GM18858 (cell line): Measurements from ENCODE around the gene ITPR2.
A peak's percentile ranks its signal among the peaks of the same experiment; 100 is the strongest.
"Not testable (repeated sequence)": the region's sequence is repeated elsewhere in the genome, so short reads cannot be mapped to it uniquely, and the experiment has no call there.

Source experiments
- ATAC-seq: cut with Tn5 transposase; IDR thresholded peaks from one replicate; pipeline ENCODE4 v1.9.1; 2021; ENCODE audit not compliant: unreplicated experiment

Gene ITPR2

DNA sequence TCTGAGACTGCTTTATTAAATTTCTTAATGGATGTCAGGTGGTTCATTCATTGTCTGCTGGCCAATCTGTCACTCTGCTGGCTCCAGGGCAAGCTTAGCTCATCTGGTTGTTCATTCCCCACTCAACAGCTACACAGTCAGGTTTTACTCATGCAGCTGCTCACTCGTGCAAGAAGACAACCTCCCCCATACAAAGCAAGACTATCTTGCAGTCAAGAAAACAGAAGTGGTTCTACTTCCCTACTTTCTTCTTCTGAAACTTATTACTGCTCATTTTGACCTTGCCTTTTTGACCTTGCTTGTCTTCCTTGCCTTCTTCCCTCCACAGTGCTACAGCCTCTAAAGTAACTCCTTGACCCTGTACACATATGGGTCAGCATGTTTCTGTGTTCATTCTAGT is 359.7 kb downstream of the ITPR2 start:
- peak; percentile 82 for ATAC-seq

DNA sequence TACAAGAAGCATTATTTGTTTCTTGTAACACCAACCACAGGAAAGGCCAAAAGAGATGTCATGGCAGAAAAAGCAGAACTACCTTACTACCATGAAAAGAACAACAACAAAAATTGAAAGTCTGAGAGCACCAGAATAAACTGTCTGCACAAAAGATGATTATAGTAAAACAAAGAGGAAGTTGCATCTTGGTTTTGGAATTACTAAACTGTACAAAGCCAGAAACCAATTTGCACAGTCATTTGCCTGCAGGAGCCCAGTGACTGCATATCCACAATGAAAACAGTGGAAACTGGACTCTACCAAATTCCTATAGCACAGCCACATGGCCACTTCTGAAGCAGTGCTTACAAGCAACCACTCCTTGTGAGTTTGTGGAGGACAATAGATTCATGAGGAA is 361.4 kb downstream of the ITPR2 start:
- peak; percentile 84 for ATAC-seq

DNA sequence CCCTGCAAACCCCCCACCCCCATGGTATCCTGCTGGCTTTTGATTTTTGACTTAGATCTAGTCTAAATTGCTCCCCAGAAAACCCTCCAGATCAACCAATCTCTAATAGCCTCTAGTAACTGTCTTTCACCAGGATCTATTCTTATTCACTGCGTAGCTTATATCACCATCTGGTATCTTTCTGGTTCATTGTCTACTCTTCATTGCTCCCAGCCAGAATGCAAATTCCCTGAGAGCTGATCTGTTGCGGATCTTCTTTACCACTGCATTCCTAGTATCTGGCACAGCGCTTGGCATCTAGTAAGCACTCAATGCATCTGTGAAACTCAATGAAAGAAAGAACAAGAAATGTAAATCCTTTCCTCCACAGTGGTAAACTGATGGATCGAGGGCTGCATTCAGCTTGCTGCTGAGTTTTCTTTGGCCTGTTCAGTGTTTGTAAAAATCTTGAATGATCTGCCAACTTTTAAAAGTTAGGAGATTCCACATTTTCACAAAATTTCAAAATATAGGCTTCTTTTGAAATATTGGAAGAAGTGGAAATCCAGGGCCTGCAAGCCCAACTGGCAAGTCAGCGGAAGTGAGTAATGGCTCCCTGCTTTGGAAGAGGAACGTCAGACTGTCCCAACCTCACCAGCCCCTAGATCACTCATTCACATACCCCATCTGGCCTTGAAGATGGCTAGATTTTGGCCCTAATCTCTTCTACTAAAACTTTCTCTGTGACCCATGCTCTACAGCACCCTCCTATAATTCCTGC is 363.4 kb downstream of the ITPR2 start:
- ATAC-seq: no peak

DNA sequence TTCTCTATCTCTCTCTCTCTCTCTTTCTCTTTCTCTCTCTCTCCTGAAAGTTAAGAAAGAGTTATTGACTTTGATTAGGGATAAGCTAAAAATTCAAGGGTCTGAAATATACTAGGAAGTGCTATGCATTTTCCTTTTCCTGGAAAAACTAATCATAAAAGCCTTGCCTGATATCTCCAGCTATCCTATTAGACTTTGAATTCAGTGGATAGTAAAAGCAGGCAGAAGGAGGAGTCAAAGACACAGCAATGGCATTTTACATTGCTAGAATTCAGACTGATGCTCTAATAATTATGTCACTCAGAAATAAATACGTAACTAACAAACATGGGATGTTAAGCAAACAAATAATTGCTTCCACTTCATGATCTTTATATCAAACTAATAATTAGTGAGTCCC is 365.6 kb downstream of the ITPR2 start:
- ATAC-seq: no peak

DNA sequence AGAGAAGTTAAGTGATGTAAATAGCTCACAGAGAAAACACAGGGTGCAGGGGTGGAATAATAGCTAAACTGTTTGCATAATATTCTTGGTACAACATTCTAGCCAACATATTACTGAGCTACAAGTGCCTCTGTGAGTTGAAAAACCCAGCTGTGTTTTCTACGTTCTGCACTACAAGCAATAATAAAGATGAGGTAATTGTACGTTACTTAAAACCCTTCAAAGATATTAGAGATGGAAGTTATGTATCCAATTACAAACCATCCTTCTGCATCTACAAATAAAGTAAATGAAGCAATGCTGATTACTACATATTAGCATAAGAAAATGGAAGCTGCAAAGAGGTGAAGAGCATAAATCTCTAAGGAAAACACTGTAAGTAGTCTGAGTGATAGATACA is 366.3 kb downstream of the ITPR2 start:
- no peak for ATAC-seq

DNA sequence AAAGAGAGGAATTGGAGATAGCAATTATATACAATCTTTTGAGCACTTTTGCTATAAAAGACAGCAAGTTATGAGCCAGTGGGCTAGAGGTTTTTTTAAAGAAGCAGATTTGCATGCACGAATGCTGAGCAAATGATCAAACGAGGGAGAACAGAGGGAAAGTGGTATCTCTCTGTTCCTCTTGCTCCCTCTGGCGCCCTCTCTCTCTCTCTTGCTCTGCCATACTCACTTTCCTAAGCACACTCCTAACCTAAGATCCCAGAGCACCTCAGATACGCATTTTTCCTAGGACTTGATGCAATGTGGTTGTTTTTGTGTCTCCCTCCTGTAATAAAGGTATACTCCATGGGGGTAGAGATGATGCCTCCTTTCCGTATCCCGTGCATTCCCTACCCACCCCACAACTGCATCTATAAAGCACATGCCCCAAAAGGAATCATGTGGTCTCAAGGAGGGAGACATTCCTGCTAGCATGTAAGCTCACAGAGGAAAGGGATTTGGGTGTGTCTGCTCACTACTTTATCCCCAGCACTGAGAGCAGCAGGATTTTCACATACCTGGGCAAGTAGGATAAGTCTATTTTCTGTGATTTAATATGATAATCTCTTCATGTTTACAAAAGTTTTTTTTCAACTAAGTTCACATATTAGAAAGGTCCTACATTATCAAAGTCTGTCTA is 367.4 kb downstream of the ITPR2 start:
- ATAC-seq: no peak

DNA sequence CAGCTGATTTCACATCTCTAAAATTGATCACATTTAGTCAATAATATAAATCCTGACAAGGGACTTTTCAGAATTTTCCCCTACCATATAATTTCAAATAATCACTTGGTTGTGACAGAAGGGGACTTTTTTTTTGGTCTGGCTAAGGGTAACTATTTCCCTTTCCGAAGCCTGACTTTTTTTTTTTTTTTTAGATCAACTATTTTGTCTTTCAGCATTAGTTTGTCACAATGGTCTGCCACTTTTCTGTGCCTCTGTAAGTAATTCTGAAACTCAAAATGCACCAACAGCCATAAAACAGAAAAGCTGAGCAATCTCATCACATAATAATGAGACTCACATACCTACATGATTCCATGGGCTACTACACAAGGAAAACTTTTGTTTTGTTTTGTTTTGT is 371.2 kb downstream of the ITPR2 start:
- ATAC-seq: peak; percentile 48

DNA sequence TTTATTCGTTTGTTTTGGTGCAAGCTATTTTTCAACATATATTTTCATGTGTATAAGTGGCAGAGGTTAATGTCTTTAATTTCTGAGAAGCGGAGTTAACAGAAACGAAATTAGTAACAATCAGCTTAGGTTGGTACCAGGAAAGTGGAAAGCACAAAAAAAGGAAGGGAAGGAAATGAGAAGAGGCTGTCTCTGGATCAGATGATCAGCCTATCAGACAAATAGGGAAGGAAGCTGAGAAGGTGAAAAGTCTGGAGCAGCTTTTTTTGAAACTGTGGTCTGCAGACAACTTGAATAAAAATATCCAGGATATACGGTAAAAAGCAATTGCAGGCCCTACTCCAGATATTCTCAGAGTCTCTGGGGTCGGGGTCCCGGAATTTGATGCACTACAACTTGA is 372.6 kb downstream of the ITPR2 start:
- no peak for ATAC-seq

DNA sequence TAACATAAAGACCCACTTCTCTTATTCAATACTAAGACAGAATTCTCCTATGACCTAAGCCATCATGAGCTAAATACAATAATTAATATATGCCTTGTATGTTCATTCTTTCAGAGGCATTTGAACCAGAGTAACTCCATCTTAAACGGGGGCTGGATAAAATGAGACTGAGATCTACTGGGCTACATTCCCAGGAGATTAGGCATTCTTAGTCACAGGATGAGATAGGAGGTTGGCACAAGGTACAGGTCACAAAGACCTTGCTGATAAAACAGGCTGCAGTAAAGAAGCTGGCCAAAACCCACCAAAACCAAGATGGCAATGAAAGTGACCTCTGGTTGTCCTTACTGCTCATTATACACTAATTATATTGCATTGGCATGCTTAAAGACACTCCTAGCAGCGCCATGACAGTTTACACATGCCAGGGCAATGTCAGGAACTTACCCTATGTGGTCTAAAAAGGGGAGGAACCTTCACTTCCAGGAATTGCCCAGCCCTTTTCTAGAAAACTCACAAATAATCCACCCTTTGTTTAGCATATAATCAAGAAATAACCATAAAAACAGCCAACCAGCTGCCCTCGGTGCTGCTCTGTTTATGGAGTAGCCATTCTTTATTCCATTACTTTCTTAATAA is 376.9 kb downstream of the ITPR2 start:
- ATAC-seq: no peak

DNA sequence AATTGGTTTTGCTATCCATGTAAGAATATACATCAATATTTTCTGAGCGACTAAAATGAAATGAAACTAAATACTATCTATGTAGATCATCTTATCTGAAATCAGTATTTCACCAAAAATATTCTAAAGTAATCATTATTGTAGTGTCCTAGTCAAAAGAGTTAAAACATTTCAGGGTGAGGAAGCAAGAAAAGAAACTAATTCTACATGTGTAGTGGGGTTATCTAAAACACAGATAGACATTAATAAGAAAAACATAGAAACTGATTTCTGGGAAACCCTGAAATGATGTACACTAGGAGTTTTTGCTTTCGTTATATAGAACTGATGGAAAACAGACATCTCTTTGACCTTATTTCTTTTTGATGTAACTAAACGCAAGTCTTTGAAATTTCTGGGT is 379.7 kb downstream of the ITPR2 start:
- no peak for ATAC-seq

DNA sequence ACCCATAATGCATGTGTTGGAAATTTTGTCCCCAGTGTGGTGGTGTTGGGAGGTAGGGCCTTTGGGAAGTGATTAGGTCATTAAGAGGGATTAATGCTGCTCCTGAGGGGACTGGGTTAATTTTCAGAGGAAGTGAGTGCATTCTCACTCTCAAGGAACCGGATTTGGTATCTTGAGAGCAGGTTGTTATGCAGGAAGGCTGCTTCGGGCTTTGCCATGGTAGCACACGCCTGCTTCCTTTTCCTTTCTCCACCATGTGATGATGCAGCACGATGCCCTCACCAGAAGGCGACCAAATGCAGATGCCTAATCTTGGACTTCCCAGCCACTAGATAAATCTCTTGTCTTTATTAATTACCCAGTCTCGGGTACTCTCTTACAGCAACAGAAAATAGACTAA is 380.5 kb downstream of the ITPR2 start:
- no peak for ATAC-seq

DNA sequence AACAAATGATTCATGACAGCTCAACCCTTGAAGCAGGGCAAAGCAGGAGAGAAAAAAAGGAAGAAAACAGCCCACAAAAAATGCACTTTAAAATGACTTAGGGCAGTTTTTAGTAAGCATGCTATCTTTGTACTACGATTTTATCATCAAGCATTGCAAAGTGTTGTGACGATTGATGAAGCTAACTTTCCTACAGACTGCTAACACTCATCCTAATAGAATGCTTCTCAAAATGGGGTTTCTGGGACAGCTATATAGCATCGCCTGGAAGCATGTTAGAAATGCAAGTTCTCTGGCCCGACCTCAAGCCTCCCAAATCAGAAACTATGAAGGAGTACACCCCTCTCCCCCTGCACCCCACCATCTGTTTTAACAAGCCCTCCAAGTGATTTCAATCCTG is 381.2 kb downstream of the ITPR2 start:
- no peak for ATAC-seq

DNA sequence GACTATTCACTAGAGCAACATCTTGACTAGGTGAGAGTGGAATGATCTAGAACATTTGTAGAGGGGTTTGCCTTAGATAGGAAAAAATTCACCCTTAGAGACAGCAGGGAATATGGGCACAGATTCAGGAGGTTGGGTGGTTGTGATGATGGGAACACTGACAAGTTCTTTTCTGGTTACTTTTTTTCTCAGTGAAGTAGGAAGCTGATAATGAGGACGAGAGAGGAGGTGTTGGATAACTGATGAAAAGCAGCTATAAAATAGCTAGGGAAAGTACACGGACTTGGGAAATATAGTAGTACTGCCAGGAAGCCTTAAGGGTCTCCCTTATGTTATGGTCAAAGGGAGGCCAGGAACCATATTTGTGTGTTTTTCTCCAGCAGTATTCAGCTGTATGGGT is 387.1 kb downstream of the ITPR2 start:
- no peak for ATAC-seq

DNA sequence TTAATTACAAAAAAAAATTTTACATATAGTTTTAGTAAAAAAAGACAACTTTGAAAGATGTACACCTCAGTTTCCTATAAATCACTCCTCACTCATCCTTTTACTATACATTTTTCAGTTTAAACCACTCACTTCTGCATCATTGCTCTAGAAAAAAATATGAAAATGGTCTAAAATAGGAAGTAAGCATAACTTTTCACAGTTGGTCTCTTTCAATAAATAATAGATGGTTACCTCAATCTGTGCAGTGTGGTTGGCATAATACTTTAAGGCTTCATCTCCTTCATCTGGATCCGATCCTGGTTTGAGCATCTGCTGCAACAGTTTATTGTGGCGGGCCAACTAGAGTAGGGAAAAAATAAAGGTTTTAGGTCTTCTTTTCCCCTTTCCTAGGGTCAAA is 389.7 kb downstream of the ITPR2 start:
- no peak for ATAC-seq

DNA sequence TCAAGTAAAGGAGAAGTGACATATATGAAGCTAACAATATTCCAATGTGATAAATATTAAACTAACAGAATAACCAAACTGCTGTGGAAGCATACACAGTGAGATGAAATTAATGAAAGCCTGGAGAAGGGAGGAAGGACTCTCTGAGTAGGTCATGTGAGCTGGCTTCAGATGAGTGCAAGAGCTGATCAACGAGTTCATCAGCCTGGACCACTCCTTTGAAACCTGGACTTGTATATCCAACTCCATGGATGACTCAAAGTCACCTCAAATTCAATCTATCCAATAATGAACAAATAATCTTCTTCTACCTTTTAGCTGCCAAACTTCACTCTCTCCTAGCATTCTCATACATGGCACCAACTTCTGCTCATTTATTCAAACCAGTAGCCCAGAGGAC is 391.6 kb downstream of the ITPR2 start:
- no peak for ATAC-seq

DNA sequence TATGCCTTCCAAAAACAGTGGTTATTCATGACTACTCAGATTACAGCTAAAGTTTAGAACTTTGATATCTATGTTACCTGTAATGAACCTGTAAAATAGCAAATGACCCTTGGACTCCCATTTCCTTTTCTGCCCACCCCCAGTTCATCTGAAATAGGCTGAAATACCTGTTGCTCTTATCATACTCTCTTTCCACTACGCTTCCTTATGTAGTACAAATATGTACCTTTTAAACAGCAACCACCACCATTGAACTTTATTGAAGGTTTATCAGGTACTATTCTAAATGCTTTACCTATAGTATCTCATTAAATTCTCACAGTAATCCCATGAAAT is 398.0 kb downstream of the ITPR2 start:
- no peak for ATAC-seq

DNA sequence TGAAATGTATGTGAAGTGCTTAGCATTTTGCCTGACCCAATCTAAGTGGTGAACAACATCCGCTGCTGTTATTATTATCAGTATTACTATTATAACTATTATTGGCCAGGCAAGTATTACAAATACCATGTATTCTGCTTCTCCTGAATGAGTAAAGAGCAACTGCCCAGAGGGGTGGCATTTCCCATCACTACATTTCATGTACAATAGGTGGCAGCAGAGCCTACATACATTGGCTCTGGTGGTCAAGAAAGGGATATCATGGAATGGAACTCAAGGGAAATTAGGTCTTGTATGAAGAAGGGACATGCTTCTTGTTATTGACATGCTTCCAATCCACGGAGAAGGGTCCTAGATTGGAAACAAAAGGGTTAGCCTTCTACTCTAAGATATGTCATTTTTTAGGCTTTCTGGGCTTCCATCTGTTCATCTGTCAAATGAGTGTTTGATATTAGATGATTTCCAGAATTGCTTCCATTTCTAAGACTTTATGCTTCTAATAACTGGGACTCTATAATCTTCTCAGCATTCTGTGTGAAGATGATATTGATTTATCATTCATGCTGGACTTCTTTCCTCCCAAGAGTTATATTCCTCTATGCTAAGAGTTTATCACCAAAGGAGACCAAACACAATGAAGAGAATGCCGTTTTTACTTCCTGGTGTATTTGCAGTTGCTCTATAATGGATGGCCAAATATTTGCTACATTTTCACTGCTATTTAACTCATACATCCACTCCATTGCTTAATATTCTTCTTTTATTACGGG is 398.5 kb downstream of the ITPR2 start:
- ATAC-seq: peak; percentile 84

DNA sequence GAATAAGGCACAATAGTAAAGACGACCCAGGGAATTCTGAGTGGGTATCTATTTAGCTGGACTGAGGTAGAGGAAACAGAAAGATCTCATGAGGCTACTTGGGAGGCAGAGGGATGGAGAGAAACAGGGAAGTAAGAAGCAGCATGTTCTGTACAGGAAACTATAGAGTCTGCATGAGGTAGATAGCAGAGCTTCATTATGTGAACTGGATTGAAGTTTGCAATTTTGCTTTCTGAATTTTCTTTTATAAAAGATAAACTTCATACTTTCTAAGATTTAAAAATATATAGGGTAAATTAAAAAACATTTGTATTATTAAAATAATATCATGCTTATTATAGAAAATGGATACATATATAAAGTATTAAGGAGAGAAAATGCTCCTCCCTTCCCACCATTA is 399.3 kb downstream of the ITPR2 start:
- ATAC-seq: not testable (repeated sequence)

DNA sequence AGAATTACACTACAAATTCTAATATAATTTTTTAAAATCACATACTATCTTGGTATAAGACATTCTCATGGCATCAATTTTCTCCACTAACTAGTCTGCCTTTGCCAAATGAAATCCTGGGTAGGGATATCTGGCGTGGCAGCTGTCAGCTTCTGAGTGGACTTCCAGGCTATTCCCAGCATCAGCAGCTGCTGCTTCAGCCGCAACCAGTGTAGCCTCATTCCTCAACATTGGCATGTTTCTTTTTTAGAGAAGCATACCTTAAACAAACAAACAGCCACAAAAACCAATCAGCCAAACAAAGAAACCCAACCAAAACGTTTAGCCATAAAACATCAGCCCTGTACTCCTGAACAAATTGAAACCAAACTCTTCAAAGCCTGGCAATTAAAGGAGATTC is 401.8 kb downstream of the ITPR2 start:
- ATAC-seq: no peak

DNA sequence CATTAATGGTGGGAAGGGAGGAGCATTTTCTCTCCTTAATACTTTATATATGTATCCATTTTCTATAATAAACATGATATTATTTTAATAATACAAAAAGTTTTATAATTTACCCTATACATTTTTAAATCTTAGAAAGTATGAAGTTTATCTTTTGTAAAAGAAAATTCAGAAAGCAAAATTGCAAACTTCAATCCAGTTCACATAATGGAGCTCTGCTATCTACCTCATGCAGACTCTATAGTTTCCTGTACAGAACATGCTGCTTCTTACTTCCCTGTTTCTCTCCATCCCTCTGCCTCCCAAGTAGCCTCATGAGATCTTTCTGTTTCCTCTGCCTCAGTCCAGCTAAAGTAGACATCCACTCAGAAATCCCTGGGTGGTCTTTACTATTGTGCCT is 402.4 kb downstream of the ITPR2 start:
- not testable (repeated sequence) for ATAC-seq

DNA sequence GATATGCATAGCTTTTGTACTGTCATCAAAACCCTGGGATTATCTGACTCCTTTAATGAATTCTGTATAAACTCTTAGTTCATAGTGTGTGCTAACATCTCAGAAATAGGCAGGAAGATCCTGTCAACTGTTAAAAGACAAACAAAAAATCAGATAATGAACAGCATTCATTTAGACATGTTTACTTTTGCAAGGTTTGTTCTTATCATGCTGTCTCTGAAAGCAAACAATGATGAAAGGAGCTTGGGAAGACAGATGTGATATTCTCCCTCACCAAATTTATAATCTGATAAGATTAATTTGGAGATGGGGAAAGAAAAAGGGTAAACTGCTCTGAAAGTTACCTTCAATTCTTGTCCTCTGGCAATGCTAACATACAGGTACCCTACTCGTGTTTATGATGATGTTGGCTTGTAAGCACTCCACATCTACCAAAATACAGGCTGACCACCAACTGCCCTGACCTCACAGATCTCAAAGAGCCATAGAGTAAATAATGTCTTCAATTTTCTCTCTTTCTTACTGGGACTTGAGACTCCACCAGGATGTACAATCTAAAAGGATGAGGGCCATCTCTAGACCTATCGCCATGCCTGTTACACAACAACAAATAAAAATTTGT is 403.8 kb downstream of the ITPR2 start:
- no peak for ATAC-seq
